ENCODE results near the gene TIE1. TPM values are rescaled to one million over a fixed set of nuclear protein-coding genes. Genes with fewer than 3 reads are reported as not detected.

TIE1 gene
- total RNA-seq, 1 experiment from 2014 or later, result not detected

- intact Hi-C loops (cut with micrococcal nuclease; ENCODE audit: unreplicated experiment), result loop anchor here (5.0 kb wide), 1 partner anchor 34 kb away; no protein-coding TSS in a partner anchor
- H3K4me2 ChIP-seq, result no peak overlapping the region
- no peaks in the 10 kb centered on the region for H3K9me3 ChIP-seq (ENCODE audit: insufficient read depth, low read depth)
- CTCF ChIA-PET, result no interaction called here
- H3K27ac ChIP-seq, result no peak overlapping the region
- POLR2A ChIA-PET (ENCODE audit: unreplicated experiment), result interaction anchor here (0.6 kb wide), 2 partner anchors 141 to 471 kb away, joined by 4 to 6 read pairs; partner anchors contain the start of gene SVBP
- H3F3A ChIP-seq (ENCODE audit: insufficient read depth, low read depth), result peaks cover 3% of the 10 kb centered on the region
- no peaks in the 10 kb centered on the region for H3K27me3 ChIP-seq (ENCODE audit: insufficient read depth, low read depth)
- H3K36me3 ChIP-seq (ENCODE audit: low read depth), result no peaks in the 10 kb centered on the region
- no peak for TF ChIP-seq CTCF (conservative IDR thresholded peaks at IDR 0.05)
- H2AFZ ChIP-seq, result no peak overlapping the region
- BruUV-seq (replicated peaks), result no TSS peak
- no peaks in the 10 kb centered on the region for H3K9me2 ChIP-seq (ENCODE audit: insufficient read depth)
- H3K4me3 ChIP-seq, result no peak overlapping the region
- peaks cover 20% of the 10 kb centered on the region for H3K79me2 ChIP-seq (ENCODE audit: low read depth)
- DNase-seq, result no peak
- H4K20me1 ChIP-seq (ENCODE audit: insufficient read depth), result no peaks in the 10 kb centered on the region
- peaks cover 32% of the 10 kb centered on the region for H3K4me1 ChIP-seq (replicated peaks; ENCODE audit: insufficient read depth)
Observed at GRCh38 chr1:43288058-43288784, 12.6 kb upstream of the TIE1 start.

- Histone ChIP-seq H4K20me1 (ENCODE audit: insufficient read depth) (no peaks in the 10 kb centered on the region), H3K4me2 (no peak overlapping the region), H3K36me3 (ENCODE audit: low read depth) (no peaks in the 10 kb centered on the region), H3K27me3 (ENCODE audit: insufficient read depth, low read depth) (no peaks in the 10 kb centered on the region), H2AFZ (no peak overlapping the region), H3K27ac (no peak overlapping the region), H3K4me3 (no peak overlapping the region), H3K4me1 (replicated peaks; ENCODE audit: insufficient read depth) (peaks cover 38% of the 10 kb centered on the region), H3K9me2 (ENCODE audit: insufficient read depth) (no peaks in the 10 kb centered on the region), H3K9me3 (ENCODE audit: insufficient read depth, low read depth) (no peaks in the 10 kb centered on the region), H3K79me2 (ENCODE audit: low read depth) (peaks cover 12% of the 10 kb centered on the region), H3F3A (ENCODE audit: insufficient read depth, low read depth) (peaks cover 11% of the 10 kb centered on the region)
- ChIA-PET CTCF (no interaction called here), POLR2A (ENCODE audit: unreplicated experiment) (interaction anchor here (0.6 kb wide), 2 partner anchors 141 to 472 kb away, joined by 4 to 6 read pairs; partner anchors contain the start of gene SVBP)
- BruUV-seq (replicated peaks), result no TSS peak
- intact Hi-C loops (cut with micrococcal nuclease; ENCODE audit: unreplicated experiment), result loop anchor here (5.0 kb wide), 1 partner anchor 33 kb away; no protein-coding TSS in a partner anchor
- TF ChIP-seq CTCF (conservative IDR thresholded peaks at IDR 0.05), result no peak
- no peak for TF ChIP-seq EZH2 (IDR thresholded peaks at IDR 0.05; ENCODE audit: low read depth)
- DNase-seq, result no peak
Observed at GRCh38 chr1:43288785-43289706, 11.7 kb upstream of the TIE1 start.

GRCh38 chr1:43292216-43292615 is 8.6 kb upstream of the TIE1 start:
- ChIA-PET CTCF (no interaction called here), POLR2A (ENCODE audit: unreplicated experiment) (no interaction called here)

More at GRCh38 chr1:43292216-43292615, 8.6 kb upstream of the TIE1 start:
- Histone ChIP-seq H2AFZ (no peak overlapping the region), H3K4me2 (no peak overlapping the region), H3K4me3 (no peak overlapping the region), H3K9me2 (ENCODE audit: insufficient read depth) (no peaks in the 10 kb centered on the region), H4K20me1 (ENCODE audit: insufficient read depth) (no peaks in the 10 kb centered on the region), H3K4me1 (replicated peaks; ENCODE audit: insufficient read depth) (peaks cover 49% of the 10 kb centered on the region), H3K36me3 (ENCODE audit: low read depth) (no peaks in the 10 kb centered on the region), H3K79me2 (ENCODE audit: low read depth) (no peaks in the 10 kb centered on the region), H3K27ac (no peak overlapping the region), H3F3A (ENCODE audit: insufficient read depth, low read depth) (peaks cover 24% of the 10 kb centered on the region), H3K27me3 (ENCODE audit: insufficient read depth, low read depth) (no peaks in the 10 kb centered on the region), H3K9me3 (ENCODE audit: insufficient read depth, low read depth) (no peaks in the 10 kb centered on the region)
- BruUV-seq (replicated peaks), result no TSS peak
- intact Hi-C loops (cut with micrococcal nuclease; ENCODE audit: unreplicated experiment), result no loop called here
- no peak for TF ChIP-seq EZH2 (IDR thresholded peaks at IDR 0.05; ENCODE audit: low read depth)
- no peak for TF ChIP-seq CTCF (conservative IDR thresholded peaks at IDR 0.05)
- no peak for DNase-seq
